ENCODE results near the gene VCX3B. TPM values are rescaled to one million over a fixed set of nuclear protein-coding genes. Genes with fewer than 3 reads are reported as not detected.
"Not testable (repeated sequence)": the region's sequence is repeated elsewhere in the genome, so short reads cannot be mapped to it uniquely, and the experiment has no call there.

Gene VCX3B
- total RNA-seq, 6 donors from 2014 or later: 1.3 TPM; not detected in 5

DNA sequence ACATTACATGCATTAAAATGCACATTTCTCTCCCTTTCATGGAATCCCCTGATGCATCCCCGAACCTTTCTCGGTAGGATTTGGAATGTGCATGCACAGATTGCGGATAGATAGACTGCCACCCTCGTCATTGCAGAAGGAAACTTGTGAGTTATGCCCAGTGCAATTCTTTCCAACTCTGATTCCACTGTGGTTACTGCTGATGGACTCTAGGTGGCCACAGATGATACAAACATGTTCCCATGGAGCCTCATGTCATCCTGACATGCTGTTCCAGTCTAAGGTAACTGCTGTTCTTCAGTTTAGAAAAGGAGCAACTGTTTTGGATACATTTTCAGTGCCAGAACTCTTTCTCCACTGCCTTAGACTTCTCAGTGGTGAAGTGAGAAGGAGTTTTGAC lies 9.1 kb upstream of the VCX3B start:
- Histone ChIP-seq H3K4me3 (no peak overlapping the region), H3K36me3 (no peaks in the 10 kb centered on the region), H3K27ac (no peak overlapping the region), H3K27me3 (no peaks in the 10 kb centered on the region), H3K9me3 (no peaks in the 10 kb centered on the region), H3K4me1 (no peaks in the 10 kb centered on the region)
- ATAC-seq (ENCODE audit: low FRiP score in 2 of 2) (no peak), DNase-seq (no peak)
- TF ChIP-seq EP300 (IDR thresholded peaks at IDR 0.05) (no peak), POLR2A (IDR thresholded peaks at IDR 0.05) (no peak), POLR2AphosphoS5 (IDR thresholded peaks at IDR 0.05) (no peak)
- TF ChIP-seq, protein P1, sequence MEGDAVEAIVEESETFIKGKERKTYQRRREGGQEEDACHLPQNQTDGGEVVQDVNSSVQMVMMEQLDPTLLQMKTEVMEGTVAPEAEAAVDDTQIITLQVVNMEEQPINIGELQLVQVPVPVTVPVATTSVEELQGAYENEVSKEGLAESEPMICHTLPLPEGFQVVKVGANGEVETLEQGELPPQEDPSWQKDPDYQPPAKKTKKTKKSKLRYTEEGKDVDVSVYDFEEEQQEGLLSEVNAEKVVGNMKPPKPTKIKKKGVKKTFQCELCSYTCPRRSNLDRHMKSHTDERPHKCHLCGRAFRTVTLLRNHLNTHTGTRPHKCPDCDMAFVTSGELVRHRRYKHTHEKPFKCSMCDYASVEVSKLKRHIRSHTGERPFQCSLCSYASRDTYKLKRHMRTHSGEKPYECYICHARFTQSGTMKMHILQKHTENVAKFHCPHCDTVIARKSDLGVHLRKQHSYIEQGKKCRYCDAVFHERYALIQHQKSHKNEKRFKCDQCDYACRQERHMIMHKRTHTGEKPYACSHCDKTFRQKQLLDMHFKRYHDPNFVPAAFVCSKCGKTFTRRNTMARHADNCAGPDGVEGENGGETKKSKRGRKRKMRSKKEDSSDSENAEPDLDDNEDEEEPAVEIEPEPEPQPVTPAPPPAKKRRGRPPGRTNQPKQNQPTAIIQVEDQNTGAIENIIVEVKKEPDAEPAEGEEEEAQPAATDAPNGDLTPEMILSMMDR (IDR thresholded peaks at IDR 0.05): no peak
- WGBS, 2 donors: 81 to 90% methylated on average over 3 to 4 of the region's 4 CpGs

DNA sequence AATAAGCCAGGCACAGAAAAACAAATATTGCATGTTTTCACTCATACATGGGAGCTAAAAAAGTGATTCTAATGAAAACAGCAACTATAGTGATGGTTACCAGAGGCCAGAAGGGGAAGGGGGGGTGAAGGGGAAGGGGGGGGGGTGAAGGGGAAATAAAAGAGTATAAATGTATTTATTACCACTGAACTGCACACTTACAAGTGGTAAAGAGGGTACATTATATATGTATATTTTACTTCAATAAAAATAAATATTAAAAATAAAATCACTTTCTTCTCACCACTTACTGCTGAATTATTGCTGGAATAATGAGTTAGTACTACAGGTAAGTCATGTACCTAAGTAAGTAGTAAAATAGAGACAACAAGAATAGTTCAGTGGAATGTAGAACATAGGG lies 2.1 kb upstream of the VCX3B start:
- H3K4me1 ChIP-seq: no peaks in the 10 kb centered on the region
- no peaks in the 10 kb centered on the region for H3K27me3 ChIP-seq
- H3K4me3 ChIP-seq: no peak overlapping the region
- TF ChIP-seq POLR2A (IDR thresholded peaks at IDR 0.05) (no peak), EP300 (IDR thresholded peaks at IDR 0.05) (no peak), POLR2AphosphoS5 (IDR thresholded peaks at IDR 0.05) (no peak)
- TF ChIP-seq, protein P1 (IDR thresholded peaks at IDR 0.05): no peak
- no peaks in the 10 kb centered on the region for H3K9me3 ChIP-seq
- no peaks in the 10 kb centered on the region for H3K36me3 ChIP-seq
- DNase-seq (no peak), ATAC-seq (ENCODE audit: low FRiP score in 2 of 2) (no peak)
- H3K27ac ChIP-seq: no peak overlapping the region

DNA sequence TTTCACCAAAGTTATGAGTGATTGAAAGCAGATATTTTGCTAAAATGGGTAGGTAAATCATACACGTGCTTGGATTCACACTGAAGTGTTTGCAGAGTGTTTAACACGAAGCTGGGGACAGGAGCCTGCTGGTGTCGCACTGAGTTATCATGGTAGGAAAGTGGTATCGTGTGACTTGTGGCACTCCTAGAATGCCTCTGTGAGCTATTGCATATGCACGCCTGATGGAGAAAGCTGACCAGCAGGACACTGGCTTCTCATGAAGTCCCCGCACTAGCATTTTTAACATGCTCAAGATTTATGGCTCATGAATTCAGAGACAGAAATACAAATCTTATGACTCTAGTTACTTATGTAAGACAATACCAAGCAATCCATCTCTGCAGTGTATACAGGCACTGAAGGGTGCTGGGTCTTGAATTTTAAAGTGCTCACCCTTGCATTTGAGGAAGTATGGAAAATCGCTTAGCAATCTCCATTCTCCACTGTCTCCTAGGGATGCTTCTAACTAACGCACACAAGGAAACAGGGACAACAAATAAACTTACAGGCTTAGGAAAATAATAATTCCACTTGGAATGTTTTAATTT lies 19.8 kb downstream of the VCX3B start:
- DNase-seq: no peak
- WGBS, 2 donors: 63 to 68% methylated on average over 8 of the region's 8 CpGs
- no peaks in the 10 kb centered on the region for H3K4me1 ChIP-seq
- no peak for ATAC-seq (ENCODE audit: low FRiP score in 2 of 2)
- TF ChIP-seq POLR2AphosphoS5 (IDR thresholded peaks at IDR 0.05): no peak
- TF ChIP-seq POLR2A (IDR thresholded peaks at IDR 0.05): no peak
- no peaks in the 10 kb centered on the region for H3K9me3 ChIP-seq
- H3K36me3 ChIP-seq: no peaks in the 10 kb centered on the region
- H3K4me3 ChIP-seq: no peak overlapping the region
- no peaks in the 10 kb centered on the region for H3K27me3 ChIP-seq
- no peak overlapping the region for H3K27ac ChIP-seq

DNA sequence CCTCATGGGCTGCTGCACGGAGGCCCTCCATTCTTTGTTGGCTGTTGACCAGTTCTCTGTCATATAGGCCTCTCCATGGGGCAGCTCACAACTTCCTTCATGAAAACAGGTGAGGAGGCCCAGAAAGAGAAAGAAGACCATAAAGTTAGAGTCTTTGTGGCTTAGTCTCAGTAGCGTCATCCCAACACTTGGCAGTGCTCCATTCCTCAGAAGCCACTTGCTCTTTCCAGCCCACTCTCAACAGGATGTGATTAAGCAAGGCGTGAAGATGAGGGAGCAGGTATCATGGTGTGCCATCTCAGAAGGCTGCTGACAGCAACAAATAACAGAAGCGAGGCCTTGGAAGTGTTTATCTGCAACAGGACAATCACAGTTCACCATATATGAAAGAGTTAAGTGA lies 30.4 kb downstream of the VCX3B start:
- H3K4me3 ChIP-seq; H3K4me1 ChIP-seq; H3K27ac ChIP-seq; ATAC-seq (ENCODE audit: low FRiP score in 2 of 2); H3K27me3 ChIP-seq; DNase-seq; H3K36me3 ChIP-seq; H3K9me3 ChIP-seq: not testable (repeated sequence)
- WGBS, 2 donors: 80 to 83% methylated on average over 3 to 4 of the region's 4 CpGs

DNA sequence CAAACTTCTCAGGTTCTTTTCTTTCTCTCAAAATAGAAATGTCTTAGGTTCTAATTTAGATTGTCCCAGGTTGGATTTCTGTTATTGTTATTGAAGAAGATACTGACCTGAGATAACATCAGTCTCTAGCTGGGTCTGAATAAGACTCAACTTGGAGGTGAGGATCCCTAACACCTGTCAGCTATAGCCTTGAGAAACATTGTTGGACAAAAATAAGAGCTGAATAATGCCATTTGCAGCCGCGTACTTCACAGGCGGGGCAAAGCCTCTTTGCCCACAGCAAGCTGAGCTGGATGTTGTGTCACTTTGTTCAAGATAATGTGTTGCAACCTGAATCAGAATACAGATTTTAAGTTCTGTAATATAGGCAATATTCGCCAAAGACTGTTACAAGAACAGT lies 35.6 kb downstream of the VCX3B start:
- H3K4me3 ChIP-seq: no peak overlapping the region
- no peak overlapping the region for H3K27ac ChIP-seq
- H3K9me3 ChIP-seq: no peaks in the 10 kb centered on the region
- H3K36me3 ChIP-seq: no peaks in the 10 kb centered on the region
- DNase-seq: no peak
- no peak for ATAC-seq (ENCODE audit: low FRiP score in 2 of 2)
- no peaks in the 10 kb centered on the region for H3K4me1 ChIP-seq
- WGBS, 2 donors: 89 to 96% methylated on average over 4 of the region's 4 CpGs
- no peaks in the 10 kb centered on the region for H3K27me3 ChIP-seq
- TF ChIP-seq EP300 (IDR thresholded peaks at IDR 0.05) (no peak), POLR2A (IDR thresholded peaks at IDR 0.05) (no peak)
- TF ChIP-seq, protein P1 (IDR thresholded peaks at IDR 0.05): no peak

DNA sequence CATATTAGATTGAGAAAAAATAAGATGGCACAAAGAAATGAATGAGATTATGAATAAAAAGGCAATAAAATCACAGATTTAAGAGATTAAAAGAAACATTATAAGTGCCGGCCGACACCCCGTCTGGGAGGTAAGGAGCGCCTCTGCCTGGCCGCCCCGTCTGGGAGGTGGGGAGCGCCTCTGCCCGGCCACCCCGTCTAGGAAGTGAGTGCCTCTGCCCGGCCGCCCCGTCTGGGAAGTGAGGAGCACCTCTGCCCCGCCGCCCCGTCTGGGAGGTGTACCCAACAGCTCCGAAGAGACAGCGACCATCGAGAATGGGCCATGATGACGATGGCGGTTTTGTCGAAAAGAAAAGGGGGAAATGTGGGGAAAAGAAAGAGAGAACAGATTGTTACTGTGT lies 37.5 kb downstream of the VCX3B start:
- H3K27me3 ChIP-seq; H3K9me3 ChIP-seq; H3K4me3 ChIP-seq; H3K27ac ChIP-seq; H3K36me3 ChIP-seq; ATAC-seq (ENCODE audit: low FRiP score in 2 of 2); H3K4me1 ChIP-seq: not testable (repeated sequence)
- DNase-seq: peak in 1 of 2 donors; percentile 39
- WGBS, 2 donors: 93 to 94% methylated on average over 19 to 21 of the region's 21 CpGs

Data from upper lobe of left lung (tissue), 6 donors.